Epidermal melanocyte (primary cell): ENCODE measurements around the gene RGS18.
"Not testable (repeated sequence)": the region's sequence is repeated elsewhere in the genome, so short reads cannot be mapped to it uniquely, and the experiment has no call there.

Experiments
- DNase-seq: peaks from one replicate; pipeline ENCODE4 v3.0.0; 2011; ENCODE audit warnings: low spot score; ENCODE audit not compliant: insufficient read length

RGS18 gene

DNA sequence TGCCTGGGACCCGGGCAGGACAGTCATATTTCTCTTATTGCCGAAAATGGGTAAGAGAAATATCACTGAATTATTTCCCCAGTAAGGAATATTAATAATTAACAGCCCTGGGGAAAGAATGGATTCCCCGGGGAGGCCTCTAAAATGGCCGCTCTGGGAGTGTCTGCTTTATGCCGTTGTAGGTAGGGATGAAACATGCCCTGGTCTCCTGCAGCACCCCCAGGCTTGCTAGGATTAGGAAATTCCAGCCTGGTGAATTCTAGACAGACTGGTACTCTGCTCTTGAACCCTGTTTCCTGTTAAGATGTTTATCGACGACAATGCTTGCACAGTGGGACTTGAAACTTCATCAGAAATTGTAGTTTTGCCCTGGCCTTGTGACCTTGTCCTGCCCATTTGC lies 6.7 kb downstream of the RGS18 start:
- not testable (repeated sequence) for DNase-seq

DNA sequence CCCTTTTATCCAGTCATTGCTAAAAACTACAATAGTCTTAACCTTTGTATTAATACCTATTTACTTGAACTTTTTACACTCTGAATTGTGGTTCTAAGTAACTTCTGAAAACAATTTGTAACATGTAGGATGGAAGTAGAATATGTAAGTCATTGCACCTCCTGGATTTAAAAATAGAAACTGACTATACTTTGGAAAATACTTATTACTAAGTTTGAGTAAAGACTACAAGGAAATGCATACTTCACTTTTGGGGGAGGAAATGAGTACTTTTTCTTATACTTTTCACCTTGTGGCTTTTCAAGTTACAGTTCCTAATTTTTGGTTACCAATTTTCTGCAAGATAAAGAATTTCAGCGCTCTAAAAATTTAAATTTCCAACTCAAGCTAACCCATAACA lies 8.7 kb downstream of the RGS18 start:
- DNase-seq = no peak

DNA sequence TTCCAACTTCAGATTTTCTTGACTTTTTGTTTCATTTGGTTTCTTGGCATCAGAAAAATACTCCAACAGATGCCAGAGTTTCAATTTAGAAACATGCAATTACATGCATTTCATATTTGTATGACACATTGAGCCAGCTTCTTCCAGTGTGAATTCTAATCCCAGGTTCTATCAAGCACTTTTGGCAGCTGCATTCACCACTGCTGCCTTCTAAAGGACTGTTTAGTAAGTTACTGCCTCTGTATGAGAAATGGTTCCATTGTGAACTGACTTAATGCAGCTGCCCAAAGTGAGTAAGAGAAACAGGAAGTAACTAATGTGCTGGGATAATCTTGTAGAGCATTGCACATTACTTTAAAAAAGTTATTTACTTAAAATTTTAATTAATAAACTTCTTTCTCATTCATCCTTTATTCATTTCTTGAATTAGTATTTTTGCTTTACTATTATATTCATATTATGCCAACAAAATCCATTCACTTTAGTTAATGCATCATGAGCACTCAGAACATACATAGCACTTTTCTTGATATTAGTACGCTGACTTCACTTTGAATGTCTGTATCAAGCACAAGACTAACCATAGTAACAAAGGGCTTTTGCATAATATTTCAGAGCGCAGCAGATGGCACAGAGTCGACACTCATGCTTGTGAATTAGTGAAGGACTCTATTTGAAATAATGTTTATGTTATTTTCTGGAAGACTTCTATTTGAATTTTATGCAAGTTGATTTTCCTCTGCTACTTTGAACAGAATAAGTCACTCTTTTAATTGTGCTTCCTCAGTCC lies 9.8 kb downstream of the RGS18 start:
- DNase-seq = no peak

DNA sequence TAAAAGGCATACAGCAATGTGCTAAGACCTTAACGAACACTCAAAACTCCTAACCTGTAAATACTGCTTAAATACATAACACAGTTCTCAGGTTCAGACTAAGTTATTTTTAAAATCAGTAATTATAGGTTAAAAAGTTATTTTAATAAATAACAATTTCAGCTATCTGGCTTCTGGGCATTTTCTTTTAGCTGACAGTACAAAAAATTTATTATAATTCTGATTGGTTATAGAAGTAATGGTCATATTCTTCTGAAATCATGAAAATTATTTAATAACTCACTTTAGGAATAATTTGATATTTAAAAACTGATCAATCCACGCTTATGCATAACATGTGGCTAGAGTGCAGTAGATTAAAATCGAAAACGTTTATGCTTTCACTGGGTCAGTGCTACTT lies 10.7 kb downstream of the RGS18 start:
- DNase-seq = no peak

DNA sequence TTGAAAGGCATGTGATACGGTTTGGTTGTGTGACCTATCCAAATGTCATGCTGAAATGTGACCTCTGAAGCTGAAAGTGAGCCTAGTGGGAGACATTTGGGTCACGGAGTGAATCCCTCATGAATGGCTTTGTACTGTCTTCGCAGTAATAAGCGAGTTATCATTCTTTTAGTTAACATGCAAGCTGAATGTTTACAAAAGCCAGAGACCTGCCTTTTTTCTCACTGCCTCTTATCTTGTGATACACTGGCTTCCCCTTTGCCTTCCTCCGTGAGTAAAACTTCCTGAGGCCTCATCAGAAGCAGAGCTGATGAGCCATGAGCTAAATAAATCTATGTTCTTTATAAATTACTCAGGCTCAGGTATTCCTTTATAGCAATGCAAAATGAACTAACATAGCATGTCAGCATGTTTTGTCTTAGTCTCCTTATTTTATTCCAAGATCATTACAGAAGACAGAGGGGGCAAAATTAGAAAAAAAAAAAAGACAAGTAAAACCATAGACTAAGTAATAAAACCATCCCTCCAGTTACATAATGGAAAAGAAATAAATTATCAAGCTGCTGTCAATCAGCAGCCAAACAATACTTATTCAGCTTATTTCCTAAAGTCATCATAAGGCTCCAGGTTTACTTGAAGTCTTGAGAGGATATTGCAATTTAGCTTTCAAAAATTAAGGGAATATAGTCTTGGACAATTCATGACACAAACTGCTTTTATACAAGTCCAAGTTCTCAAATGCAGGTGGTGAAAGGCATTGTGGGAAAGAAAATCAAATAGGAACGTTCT lies 12.1 kb downstream of the RGS18 start:
- DNase-seq = no peak

DNA sequence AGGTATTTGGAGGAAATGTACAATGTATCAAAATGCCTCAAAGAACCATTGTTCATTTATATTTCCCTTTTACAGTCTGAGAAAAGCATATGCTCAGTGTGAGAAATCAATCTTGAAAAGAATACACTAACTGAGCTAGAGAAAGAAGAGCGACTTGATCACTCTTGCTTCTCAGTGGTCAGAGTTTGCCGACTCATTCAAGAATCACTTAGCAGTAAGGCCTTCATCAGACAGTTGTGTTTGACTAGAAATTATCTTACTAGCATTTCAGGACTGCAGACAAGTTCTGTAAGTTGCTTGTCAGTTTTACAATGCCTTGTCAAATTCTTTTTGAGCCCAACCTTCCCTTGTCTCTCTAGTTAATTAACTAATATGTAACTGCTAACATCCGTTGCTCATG lies 12.9 kb downstream of the RGS18 start:
- DNase-seq = no peak

DNA sequence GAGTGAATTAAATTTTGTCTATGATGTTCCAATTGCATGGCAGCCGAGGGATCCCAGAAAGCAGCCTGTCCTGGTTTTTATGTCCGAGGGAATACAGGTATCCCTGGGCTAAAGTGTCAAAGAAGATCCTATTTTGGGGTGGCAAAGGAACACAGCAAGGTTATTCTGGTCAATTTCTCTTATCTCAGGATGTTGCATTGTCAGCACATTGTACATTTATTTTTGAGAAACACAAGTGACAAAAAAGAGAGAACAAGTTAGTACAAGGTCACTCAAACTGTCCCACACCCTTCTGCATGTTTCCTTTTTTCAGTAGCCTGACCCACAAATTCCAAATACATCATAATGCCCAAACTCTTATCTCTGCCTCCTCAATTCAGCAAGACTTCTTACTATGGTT lies 17.7 kb downstream of the RGS18 start:
- DNase-seq = no peak

DNA sequence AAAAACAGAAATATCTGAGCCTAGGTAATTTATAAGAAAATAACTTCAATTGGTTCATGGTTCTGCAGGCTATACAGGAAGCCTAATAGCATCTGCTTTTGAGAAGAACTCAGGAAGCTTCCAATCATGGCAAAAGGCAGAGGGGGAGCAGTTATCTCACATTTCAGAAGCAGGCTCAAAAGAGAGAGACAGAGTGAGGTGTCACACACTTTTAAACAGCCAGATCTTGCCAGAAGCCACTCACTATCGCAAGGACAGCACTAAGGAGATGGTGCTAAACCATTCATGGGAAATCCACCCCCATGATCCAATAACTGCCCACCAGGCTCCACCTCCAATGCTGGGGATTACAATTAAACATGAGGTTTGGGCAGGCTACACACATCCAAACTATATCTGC lies 25.5 kb downstream of the RGS18 start:
- DNase-seq = no peak

DNA sequence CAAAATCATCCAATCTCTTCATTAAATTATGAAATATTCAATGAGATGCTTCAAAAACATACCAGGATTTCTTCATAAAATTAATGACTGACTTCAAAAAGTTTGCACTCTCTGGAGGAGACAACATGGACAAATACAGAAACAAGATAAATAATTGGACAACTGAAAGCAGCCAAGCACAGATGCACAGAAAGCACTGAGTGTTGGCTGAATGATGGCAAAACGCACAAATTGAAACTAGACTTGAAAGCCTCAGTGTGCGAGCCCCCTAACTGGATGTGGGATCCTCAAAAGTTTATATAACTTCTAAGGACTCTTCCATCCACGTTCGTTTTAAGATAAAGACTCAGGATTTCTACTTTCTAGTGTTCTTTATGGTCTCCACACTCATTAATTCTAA lies 27.9 kb downstream of the RGS18 start:
- DNase-seq = no peak

DNA sequence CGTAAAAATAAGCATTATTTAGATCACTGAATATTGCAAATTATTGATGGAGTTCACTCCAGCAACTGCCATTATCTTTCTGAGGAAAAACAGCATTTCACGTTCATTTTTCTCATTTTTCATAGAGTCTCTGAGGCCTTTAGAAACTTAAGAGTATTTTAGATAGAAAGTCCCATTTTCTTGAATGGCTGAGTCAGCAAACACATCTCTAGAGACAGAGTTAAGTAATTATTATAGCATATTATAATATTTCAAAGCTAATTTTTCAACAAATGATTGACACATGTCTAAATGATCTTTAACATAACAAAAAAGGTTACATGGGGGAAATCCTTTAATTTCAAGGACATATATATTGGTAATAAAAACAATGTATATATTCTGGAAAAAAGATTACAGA lies 31.8 kb downstream of the RGS18 start:
- DNase-seq = no peak

DNA sequence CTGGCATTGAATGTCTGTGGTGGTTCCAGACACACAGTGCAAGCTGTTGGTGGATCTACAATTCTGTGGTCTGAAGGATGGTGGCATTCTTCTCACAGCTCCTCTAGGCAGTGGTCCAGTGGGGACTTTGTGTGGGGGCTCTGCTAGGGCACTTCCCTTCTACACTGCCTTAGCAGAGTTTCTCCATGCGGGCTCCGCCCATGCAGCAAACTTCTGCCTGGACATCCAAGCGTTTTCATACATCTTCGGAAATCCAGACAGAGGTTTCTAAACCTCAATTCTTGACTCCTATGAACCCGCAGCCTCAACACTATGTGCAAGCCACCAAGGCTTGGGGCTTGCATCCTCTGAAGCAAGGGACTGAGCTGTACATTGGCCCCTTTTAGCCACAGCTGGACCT lies 43.0 kb downstream of the RGS18 start:
- DNase-seq = no peak

DNA sequence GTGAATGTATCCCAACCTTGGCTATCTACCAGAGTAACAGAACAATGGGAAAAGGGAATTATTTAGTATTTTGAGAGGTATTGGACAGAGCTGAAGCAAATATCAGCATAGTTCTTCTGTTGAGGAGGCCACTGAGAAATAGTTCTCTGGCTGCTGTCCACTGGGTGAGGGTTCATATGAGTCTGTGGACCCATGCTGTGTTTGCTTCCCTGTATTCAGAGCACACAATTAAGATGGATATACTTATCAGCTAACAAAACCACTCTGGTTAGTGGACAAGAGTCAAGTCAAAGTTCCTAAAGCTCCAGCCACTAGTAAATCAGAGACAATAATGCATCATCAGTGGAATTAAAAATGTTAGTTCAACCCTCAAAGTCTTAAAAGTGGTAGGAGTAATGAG lies 66.1 kb downstream of the RGS18 start:
- no peak for DNase-seq

DNA sequence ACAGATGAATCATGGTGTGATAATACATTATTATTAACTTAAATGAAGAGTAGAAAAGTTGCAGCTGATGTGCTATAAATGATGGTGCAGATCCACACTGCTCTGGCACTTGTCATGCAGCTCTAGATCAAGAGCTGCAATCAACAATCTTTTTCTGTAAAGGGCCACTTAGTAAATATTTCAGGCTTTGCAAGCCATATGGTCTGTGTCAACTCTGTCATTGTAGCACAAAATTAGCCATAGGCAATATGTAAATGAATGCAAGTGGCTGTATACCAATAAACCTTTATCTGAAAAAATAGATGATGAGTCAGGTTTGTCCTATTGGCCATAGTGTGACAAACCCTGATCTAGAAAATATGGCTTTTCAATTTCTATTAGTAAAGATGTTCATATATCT lies 66.6 kb downstream of the RGS18 start:
- no peak for DNase-seq

DNA sequence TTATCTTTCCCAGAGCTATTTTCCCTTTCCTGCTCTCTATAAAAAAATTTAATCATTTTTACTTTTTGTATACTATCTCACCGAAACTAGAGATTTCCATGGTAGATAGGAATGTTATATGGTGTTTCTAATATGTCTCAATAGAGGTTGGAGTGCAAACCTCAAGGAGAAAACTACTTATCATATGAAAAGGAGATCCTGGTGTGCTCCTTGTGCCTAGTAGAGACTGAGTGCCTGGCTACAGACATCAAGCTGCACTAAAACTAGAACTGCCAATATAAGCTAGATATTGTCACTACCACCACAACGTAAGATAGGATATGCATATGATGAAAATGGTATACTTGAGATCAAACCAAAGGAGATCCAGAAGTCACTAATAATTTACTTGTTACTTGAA lies 67.0 kb downstream of the RGS18 start:
- DNase-seq = no peak

DNA sequence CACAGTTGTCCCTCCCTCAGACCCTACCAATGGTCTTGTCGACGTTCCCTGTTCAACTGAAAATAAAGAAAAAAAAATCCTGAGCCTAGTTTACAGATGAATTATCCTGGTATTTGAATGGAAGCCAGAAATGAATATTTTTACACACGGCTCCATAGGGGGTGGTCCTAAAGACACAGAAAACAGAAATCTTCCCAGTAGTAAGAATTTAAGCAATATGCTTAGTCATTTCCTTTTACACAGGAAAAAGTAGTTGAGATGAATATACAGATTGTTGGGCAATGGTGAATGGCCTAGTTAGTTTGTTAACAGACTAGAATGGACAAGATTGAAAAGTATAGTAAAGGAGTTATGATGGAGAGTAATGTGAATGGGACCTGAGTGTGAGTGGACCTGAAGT lies 67.4 kb downstream of the RGS18 start:
- no peak for DNase-seq

DNA sequence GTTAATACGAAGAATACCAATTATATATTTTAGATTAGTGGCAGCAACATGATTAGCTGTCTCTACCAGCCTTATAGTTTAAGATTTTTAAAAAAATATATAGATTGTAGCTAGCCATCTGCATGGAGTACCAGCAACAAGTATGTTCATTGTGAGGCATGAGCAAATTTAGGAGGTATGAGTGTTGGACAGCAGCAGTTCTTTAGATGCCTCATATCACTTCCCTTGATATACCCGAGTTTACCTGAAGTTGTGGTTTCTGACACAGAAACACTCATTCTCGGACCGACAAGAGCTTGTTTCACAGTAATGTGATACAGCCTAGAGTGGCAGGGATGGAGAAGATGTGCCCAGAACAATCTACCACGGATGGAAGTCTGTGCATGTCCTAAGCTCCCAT lies 69.1 kb downstream of the RGS18 start:
- DNase-seq = no peak

DNA sequence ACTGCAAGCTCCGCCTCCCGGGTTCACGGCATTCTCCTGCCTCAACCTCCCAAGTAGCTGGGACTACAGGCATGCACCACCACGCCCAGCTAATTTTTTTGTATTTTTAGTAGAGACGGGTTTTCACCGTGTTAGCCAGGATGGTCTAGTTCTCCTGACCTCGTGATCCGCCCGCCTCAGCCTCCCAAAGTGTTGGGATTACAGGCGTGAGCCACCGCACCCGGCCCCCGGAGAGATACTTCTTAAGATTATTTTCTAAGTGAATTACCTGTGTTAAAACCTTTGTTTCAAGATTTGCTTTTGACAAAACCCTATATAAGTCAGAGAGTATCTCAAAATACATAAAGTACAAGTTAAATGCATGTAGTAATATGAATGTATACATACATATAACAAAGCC lies 69.7 kb downstream of the RGS18 start:
- not testable (repeated sequence) for DNase-seq

DNA sequence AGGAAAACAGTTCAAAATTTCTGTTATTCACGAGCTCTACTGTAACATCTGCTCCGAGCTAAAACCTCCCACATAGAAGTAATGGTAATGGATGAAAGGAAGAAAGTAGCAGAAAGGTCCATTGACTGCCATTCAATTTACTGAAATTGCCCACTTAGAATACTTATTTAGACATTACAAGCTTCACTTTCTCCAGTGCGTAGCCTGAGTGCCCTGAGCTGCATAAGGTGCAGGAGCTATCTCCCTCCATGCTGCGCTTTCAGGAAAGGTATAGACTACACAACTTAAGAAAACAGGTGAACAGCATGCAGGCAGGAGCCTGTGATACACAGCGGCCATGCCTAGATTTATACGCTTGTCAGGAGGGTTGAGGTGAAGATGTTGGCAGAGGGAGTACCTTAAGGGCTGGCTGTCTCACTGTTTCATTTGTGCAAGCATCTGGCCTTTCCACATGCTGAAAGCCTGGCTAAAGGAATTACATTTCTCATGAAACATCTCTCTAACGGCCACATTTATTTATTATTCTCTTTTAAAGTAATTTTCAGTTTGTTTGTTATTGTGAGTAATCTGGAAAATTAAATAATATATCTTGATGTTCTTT lies 74.7 kb downstream of the RGS18 start:
- DNase-seq = no peak

DNA sequence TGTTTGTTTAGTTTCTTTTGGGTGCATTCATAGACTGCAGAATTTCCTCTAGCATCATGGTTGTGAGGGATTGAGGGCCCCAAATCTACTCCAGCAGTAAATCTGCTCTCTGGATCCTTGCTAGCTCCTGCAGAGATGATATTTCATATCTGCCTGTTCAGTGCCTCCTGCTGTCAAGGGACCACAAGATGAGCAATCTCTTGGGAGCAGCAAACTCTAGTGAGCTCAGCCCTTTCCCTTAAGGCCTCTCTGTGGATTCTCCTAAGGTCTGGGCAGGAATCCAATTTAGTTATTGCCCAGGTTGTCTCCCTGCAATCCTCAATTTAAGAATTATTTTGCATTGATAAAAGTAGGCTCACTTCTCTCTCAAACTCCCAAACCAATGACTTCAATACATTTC lies 76.9 kb downstream of the RGS18 start:
- DNase-seq = no peak
